ENCODE data around the gene ITSN1.

Gene ITSN1

DNA sequence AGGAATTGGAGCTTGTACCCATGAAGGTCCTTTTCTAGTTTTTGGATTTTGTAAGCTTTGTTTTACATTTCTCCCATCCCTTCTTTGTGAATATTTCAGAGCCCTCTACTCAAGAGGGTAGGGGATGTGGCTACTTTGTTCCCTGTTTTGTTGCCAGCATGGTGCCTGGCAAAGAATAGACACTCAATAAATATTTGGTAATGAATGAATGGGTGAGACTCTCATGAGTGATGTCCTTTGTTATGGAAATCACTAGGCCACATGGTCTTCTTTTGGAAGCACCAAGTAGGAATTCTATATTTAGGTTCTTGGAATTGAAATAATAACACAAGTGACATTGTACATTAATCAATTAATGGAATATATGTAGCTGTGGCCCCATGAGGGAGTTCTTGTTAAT is 300.1 kb downstream of the ITSN1 start:
- Histone ChIP-seq H3K27me3 (replicated peaks; ENCODE audit: control insufficient read depth, insufficient read depth, low read length) (no peaks in the 10 kb centered on the region), H3K36me3 (ENCODE audit: control insufficient read depth, insufficient read depth, low read length) (no peaks in the 10 kb centered on the region), H3K4me3 (replicated peaks; ENCODE audit: low read depth, low read length) (no peak overlapping the region)
- no peak for TF ChIP-seq CTCF (IDR thresholded peaks at IDR 0.05; ENCODE audit: insufficient read depth, low read length, poor library complexity, severe bottlenecking)
- DNase-seq (ENCODE audit: extremely low read depth, insufficient read length): no peak

DNA sequence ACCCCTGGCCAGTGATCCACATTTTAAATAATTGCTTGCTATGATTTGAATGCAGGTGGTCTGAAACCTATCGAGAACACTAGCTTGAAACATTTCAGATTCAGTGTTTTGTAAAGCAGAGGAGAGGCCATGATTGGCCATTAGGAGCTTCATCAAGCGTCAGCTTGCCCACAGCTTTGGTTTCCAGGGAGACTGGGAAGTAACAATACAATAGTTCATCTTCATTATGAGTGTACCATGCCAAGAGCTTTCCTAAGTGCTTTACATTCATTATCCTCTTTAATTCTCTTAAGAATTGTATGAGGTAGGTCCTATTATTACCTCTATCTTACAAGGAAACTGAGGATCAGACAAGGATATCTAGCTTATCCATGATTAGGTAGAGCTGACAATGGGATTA is 301.0 kb downstream of the ITSN1 start:
- no peak for DNase-seq (ENCODE audit: extremely low read depth, insufficient read length)
- no peaks in the 10 kb centered on the region for H3K36me3 ChIP-seq (ENCODE audit: control insufficient read depth, insufficient read depth, low read length)
- no peaks in the 10 kb centered on the region for H3K27me3 ChIP-seq (replicated peaks; ENCODE audit: control insufficient read depth, insufficient read depth, low read length)
- no peak for TF ChIP-seq CTCF (IDR thresholded peaks at IDR 0.05; ENCODE audit: insufficient read depth, low read length, poor library complexity, severe bottlenecking)
- H3K4me3 ChIP-seq (replicated peaks; ENCODE audit: low read depth, low read length): no peak overlapping the region

DNA sequence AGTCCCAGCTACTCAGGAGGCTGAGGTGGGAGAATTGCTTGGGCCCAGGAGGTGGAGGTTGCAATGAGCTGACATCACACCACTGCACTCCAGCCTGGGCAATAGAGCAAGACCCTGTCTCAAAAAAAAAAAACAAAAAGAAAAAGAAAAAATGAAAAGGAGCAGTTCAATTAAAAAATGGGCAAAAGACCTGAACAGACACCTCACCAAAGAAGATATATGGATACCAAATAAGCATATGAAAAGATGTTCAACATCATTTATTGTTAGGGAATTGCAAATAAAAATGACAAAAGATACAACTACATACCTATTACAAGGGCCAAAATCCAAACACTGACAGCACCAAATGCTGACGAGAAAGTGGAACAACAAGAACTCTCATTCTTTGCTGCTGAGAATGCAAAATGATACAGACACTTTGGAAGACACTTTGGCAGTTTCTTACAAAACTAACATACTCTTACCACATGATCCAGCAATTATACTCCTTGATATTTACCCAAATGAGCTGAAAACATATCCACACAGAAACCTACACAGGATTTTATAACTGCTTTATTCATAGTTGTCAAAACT is 302.0 kb downstream of the ITSN1 start:
- TF ChIP-seq CTCF (IDR thresholded peaks at IDR 0.05; ENCODE audit: insufficient read depth, low read length, poor library complexity, severe bottlenecking): no peak
- no peak for DNase-seq (ENCODE audit: extremely low read depth, insufficient read length)
- no peaks in the 10 kb centered on the region for H3K36me3 ChIP-seq (ENCODE audit: control insufficient read depth, insufficient read depth, low read length)

GRCh38 chr21:33945652-33946270 is 303.5 kb downstream of the ITSN1 start:
- Histone ChIP-seq H3K4me3 (replicated peaks; ENCODE audit: low read depth, low read length) (no peak overlapping the region), H3K27me3 (replicated peaks; ENCODE audit: control insufficient read depth, insufficient read depth, low read length) (no peaks in the 10 kb centered on the region), H3K36me3 (ENCODE audit: control insufficient read depth, insufficient read depth, low read length) (no peaks in the 10 kb centered on the region)
- no peak for TF ChIP-seq CTCF (IDR thresholded peaks at IDR 0.05; ENCODE audit: insufficient read depth, low read length, poor library complexity, severe bottlenecking)
- no peak for DNase-seq (ENCODE audit: extremely low read depth, insufficient read length)

More for the DNA sequence above, 302.0 kb downstream of the ITSN1 start:
- Histone ChIP-seq H3K27me3 (replicated peaks; ENCODE audit: control insufficient read depth, insufficient read depth, low read length) (no peaks in the 10 kb centered on the region), H3K4me3 (replicated peaks; ENCODE audit: low read depth, low read length) (no peak overlapping the region)

DNA sequence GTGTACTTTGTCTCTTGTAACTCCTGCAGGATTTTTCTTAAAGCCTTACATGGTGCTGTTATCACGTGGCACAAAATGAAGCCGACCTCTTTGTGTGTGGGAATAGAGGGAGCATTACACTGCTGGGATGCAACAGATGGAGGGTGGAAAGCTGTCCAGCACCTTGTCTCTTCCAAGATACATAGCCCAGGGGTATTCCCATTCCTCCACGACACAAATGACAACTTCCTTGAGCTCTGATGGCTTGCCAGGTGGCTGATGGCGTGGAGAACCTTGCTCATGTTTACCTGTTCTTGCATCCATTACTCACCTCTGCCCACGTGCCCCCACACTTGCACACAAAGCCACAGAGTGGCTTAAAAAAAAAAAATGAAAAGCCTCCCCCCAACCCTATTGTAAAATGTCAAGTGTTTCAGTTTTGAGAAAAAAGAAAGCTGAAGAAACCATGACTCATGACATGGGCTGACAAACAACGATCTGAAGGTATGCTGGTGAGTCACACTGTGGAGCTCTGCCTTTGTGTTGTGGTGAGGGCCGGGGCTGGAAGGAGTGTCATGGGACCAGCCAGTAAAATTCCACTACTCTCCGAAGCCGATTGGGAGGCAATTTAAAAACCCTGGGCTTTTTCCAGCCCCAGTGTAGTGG is 305.3 kb downstream of the ITSN1 start:
- Histone ChIP-seq H3K4me3 (replicated peaks; ENCODE audit: low read depth, low read length) (peak overlapping the region; percentile 37), H3K27me3 (replicated peaks; ENCODE audit: control insufficient read depth, insufficient read depth, low read length) (no peaks in the 10 kb centered on the region), H3K36me3 (ENCODE audit: control insufficient read depth, insufficient read depth, low read length) (no peaks in the 10 kb centered on the region)
- DNase-seq (ENCODE audit: extremely low read depth, insufficient read length): peak; percentile 75
- TF ChIP-seq CTCF (IDR thresholded peaks at IDR 0.05; ENCODE audit: insufficient read depth, low read length, poor library complexity, severe bottlenecking): no peak

Measured in GM06990 (cell line).